NCI-H82 treated with DMSO at 0.1 percent for 48 hours (cell line): ENCODE measurements around the gene LEPROT.
"Not testable (repeated sequence)": the region's sequence is repeated elsewhere in the genome, so short reads cannot be mapped to it uniquely, and the experiment has no call there.

ENCODE experiments used
- DNase-seq: peaks from one replicate; lab custom pipeline; 2025; ENCODE audit not compliant: unreplicated experiment; lab: John Stamatoyannopoulos, UW

The LEPROT gene

GRCh38 chr1:65420590-65421350 is at the start of gene LEPROT, which contains the start of gene LEPR:
Gene LEPROT, plus strand, starts transcription at chr1:65420668. Its CDS starts 57 bp downstream, at chr1:65420725.
Gene LEPR, plus strand, starts transcription at chr1:65420668. Its CDS starts 144,898 bp downstream, at chr1:65565566.
- peak; percentile 40 for DNase-seq

- DNase-seq: no peak
Observed at GRCh38 chr1:65371544-65371943, 48.9 kb upstream of the LEPROT start.

GRCh38 chr1:65372557-65372956 is 47.9 kb upstream of the LEPROT start:
- DNase-seq: no peak

- no peak for DNase-seq
Observed at GRCh38 chr1:65377496-65378246, 42.8 kb upstream of the LEPROT start.

- DNase-seq: no peak
Observed at GRCh38 chr1:65378247-65378946, 42.1 kb upstream of the LEPROT start.

GRCh38 chr1:65384426-65384825 is 36.0 kb upstream of the LEPROT start:
- not testable (repeated sequence) for DNase-seq

GRCh38 chr1:65386439-65386838 is 34.0 kb upstream of the LEPROT start:
- no peak for DNase-seq

- DNase-seq: no peak
Observed at GRCh38 chr1:65387821-65388220, 32.6 kb upstream of the LEPROT start.

GRCh38 chr1:65388908-65389695 is 31.4 kb upstream of the LEPROT start:
- DNase-seq: no peak

- DNase-seq: no peak
Observed at GRCh38 chr1:65392497-65392896, 28.0 kb upstream of the LEPROT start.

- no peak for DNase-seq
Observed at GRCh38 chr1:65393347-65393746, 27.1 kb upstream of the LEPROT start.

- peak; percentile 23 for DNase-seq
Observed at GRCh38 chr1:65393928-65394327, 26.5 kb upstream of the LEPROT start.

- DNase-seq: no peak
Observed at GRCh38 chr1:65395887-65396612, 24.4 kb upstream of the LEPROT start.

GRCh38 chr1:65398083-65398482 is 22.4 kb upstream of the LEPROT start:
- DNase-seq: no peak

- DNase-seq: no peak
Observed at GRCh38 chr1:65399003-65399402, 21.5 kb upstream of the LEPROT start.

GRCh38 chr1:65401612-65402011 is 18.9 kb upstream of the LEPROT start:
- no peak for DNase-seq

GRCh38 chr1:65404941-65405340 is 15.5 kb upstream of the LEPROT start:
- no peak for DNase-seq

- no peak for DNase-seq
Observed at GRCh38 chr1:65407877-65408276, 12.6 kb upstream of the LEPROT start.

GRCh38 chr1:65409314-65409713 is 11.2 kb upstream of the LEPROT start:
- DNase-seq: no peak

GRCh38 chr1:65409816-65410326 is 10.6 kb upstream of the LEPROT start:
- DNase-seq: no peak
